ENCODE data around the gene CD1C.
"Not testable (repeated sequence)": the region's sequence is repeated elsewhere in the genome, so short reads cannot be mapped to it uniquely, and the experiment has no call there.

CD1C gene

DNA sequence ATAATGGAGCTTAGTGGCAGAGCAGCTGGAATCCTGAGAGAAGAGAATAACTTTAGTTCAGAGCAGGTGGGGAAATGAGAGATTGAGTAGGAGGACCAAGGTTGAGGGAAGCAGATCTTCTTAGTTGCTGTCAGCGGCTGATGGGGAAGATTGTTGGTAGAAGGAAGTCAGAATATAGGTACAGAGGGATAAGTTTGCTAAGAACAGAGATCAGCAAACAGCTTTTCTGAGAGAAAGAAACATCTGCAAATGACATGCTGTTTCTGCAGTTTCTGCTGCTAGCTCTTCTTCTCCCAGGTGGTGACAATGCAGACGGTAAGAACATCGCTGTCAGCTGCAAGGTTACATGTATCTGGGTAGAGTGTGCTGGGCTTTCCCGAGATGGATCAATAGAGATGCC lies at the start of gene CD1C:
Gene CD1C (plus strand): TSS at position 113 of the 400 bp plus-strand sequence. CDS start 142 bp downstream, at position 255.
- DNase-seq: no peak

DNA sequence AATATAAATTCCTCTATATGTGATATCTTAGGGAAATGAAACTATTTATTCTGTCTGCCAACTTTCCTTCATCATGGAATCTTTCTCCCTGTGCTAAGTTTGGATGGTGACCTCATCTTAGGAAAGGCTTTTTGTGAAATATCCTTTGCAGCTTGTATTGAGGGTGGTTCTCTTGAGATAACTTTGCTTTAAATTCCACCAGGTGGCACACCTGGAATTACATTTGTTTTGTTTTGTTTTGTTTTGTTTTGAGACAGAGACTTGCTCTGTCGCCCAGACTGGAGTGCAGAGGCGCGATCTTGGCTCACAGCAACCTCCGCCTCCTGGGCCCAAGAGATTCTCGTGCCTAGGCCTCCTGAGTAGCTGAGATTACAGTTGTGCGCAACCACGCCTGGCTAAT lies 43.1 kb upstream of the CD1C start:
- no peak for DNase-seq

DNA sequence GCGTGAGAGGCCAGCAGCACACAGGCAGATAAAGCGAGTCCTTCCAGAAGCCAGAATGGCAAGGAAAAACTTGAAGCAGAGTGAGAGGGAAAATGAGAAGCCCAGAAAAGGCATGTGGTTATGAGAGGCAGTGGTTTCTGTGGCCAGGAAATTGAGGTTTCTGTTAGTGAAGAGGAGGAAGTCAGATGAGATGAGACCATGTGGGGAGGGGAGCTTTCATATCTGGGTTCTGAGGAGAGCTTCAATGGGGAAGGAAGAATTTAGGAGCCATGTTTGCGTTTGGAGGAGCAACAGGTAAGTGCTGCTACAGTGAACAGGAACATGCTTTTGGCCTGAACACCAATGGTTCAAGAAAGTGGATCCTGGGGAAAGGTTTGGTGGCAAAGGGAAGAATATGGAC lies 41.6 kb upstream of the CD1C start:
- DNase-seq: no peak

DNA sequence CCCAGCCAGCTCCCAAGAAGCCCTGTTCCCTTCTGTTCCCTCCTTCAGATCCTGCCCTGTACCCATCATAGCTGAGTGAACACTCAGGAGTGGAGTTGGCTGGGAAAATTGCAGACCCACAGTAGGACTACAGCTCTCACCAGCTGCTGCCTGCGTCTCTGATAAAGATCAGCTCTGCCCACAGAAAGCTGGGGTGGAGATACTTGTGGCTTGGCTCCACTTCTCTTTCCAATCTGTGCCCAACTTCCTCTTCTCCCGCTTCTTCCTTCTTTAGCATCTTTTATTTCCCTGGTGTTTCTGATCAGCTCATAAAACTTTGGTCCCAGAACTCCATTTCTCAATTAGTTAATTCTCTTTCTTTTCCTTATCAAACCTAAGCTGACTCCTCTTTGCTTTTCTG lies 41.0 kb upstream of the CD1C start:
- no peak for DNase-seq

DNA sequence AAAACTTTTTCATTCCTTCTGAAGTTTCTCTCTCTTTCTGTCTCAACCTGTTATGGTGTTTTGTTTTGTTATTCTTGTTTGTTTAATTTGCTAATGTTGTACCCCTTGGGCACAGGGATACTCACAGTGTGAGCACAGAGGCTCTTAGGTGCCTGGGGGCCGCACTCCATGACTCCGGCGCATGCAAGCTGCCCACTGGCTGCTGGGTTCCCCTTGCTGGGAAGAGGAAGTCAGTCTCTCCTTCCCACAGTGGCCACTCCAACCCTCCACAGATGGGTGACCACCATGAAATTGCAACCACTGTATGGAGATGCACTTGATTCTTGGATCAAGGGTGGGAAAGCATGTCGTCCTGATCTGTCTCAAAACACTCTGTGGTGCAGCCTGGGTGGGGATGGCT lies 40.1 kb upstream of the CD1C start:
- no peak for DNase-seq

DNA sequence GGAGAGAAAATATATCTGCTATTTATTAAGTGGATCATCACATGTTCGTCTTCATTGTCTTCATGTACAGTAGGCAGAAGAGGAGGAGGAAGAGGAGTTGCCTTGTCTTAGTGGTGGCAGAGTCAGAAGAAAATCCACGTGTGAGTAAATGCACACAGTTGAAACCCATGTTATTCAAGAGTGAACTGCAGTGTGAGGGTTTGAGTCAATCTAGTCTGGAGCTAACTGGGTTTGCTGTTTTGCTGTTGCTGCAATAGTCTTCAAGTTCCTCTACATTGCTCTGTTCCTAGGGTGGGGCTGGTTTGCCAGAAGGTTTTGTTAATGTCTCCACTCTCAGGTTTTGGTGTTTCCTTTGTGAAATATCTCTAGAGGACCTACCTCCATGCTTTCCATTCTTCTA lies 38.6 kb upstream of the CD1C start:
- no peak for DNase-seq

DNA sequence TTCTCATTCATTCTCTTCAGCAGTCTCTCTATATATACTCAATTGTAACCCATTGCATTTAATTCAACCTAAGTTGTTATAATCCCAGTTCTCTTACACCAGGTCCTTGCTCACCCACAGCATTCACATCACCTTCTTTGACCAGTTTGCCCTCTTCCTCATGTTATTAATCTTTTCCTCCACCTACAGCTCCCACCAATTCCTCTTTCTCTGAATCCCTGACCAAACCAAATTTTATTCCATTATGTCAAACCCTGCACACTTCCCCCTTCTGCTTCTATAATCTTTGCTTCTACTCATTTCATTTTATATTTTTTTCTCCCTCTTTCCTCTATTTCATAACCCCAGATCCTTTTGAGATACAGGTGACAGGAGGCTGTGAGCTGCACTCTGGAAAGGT lies 34.1 kb upstream of the CD1C start:
- DNase-seq: no peak

- not testable (repeated sequence) for DNase-seq
These were observed 33.0 kb upstream of the CD1C start for GRCh38 chr1:158256747-158257146.

DNA sequence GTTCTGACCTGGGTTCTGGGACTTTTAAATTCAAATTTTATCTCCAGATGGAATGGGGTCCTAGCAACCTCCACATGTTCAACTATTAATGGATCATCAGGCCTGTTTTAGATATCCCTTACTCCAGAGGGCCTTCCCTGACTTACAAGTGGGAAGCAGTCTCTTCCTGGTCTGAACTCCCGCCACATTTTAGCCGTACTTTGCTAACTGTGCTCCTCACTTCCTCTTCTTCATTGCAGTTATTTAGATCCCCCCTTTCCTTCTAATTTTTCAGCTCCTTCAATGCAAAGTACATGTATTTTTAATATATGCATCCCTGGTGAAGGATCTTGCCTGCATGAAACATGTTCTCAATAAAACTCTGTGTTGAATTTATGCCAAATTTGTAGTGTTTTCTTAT lies 31.8 kb upstream of the CD1C start:
- no peak for DNase-seq

GRCh38 chr1:158259117-158259516 lies 30.6 kb upstream of the CD1C start:
- no peak for DNase-seq

DNA sequence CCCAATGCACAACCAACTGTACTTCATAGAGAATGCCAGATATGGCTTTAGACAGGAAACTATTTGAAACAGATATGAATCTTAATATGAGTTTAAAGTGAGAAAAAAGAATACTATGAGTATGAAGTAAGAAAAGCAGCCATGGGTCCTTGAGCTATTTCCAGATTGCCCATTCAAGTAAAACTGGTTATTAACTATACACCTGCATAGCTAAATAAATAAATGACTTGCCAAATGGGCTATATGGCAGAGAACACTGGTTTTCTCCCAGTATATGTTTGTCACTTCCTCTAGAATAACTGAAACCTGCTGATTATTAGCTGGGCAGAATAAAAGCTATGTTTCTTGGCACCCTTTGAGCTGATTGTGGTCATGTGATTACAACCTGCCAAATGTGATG lies 17.0 kb upstream of the CD1C start:
- no peak for DNase-seq

DNA sequence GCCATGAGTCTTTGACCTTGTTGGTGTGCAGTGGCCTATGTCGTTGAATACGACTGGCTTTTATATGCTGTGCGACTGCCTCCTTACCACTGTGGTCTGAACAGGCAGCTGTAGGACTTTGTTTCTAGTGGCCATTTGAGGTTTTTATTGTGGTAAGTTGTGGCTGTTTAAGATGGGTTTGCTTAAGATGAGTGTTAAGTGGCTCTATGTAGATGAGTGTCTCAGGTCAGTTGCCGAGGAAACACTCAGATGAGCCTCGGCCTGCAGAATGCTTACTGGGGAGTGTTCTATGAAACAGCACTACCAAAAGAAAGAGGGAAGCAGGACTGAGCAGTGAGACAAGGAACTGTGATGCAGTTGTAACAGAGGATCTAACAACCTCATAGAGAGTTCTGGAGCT lies 14.9 kb upstream of the CD1C start:
- no peak for DNase-seq

- DNase-seq: not testable (repeated sequence)
These were observed 7.3 kb upstream of the CD1C start for GRCh38 chr1:158282421-158282820.

GRCh38 chr1:158283965-158284364 lies 5.8 kb upstream of the CD1C start:
- no peak for DNase-seq

GRCh38 chr1:158285756-158286241 lies 3.9 kb upstream of the CD1C start:
- DNase-seq: no peak

- no peak for DNase-seq
These were observed 3.2 kb upstream of the CD1C start for GRCh38 chr1:158286487-158286886.

DNA sequence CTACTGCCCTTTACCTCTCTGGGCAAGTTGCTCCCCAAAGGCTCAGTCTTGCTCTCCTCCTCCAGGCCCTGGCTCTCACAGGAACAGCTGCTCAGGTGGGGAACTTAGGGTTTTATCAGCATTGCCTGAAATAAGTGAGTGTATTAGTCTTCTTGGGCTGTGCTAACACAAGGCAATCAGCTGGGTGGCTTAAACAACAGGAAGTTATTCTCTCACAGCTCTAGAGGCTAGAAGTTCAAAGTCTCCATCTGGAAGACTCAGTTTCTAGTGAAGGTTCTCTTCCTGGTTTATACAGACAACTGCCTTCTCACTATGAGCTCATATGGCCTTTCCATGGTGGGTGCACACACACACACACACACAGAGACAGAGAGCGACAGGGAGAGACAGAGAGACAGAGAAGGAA lies 2.8 kb upstream of the CD1C start:
- no peak for DNase-seq

GRCh38 chr1:158290321-158290844 lies 660 bp downstream of the CD1C start:
- no peak for DNase-seq

- no peak for DNase-seq
These were observed 6.1 kb downstream of the CD1C start for GRCh38 chr1:158295791-158296190.

DNA sequence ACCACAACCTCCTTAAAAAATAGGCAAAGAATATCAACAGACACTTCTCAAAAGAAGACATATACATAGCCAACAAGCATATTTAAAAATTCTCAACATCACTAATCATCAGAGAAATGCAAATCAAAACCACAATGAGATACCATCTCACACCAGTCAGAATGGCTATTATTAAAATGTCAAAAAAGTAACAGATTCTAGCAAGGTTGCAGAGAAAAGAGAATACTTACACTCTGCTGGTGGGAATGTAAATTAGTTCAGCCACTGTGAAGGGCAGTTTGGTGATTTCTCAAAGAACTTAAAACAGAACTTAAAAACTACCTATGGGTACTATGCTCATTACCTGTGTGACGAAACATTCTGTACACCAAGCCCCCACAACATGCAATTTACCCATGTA lies 20.9 kb downstream of the CD1C start:
- DNase-seq: no peak

DNA sequence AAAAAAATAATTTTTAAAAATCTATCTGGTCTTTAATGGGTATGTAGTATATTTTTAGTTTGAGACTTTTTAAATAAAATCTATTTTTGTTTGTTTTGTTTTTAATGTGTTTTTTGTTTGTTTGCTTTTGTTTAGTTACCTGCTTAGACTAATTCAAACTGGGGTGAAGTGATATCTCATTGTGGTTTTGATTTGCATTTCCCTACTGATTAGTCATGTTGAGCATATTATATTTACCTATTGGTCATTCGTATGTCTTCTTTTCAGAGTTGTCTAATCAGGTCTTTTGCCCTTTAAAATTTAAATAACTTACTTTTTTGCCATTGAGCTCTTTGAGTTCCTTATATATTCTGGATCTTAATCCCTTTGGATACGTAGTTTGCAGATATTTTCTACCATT lies 21.3 kb downstream of the CD1C start:
- no peak for DNase-seq

GRCh38 chr1:158323866-158324265 lies 34.1 kb downstream of the CD1C start:
- no peak for DNase-seq

GRCh38 chr1:158324395-158324794 lies 34.7 kb downstream of the CD1C start:
- no peak for DNase-seq

- DNase-seq: no peak
These were observed 37.8 kb downstream of the CD1C start for GRCh38 chr1:158327481-158327880.

GRCh38 chr1:158328426-158328825 lies 38.7 kb downstream of the CD1C start:
- no peak for DNase-seq

DNA sequence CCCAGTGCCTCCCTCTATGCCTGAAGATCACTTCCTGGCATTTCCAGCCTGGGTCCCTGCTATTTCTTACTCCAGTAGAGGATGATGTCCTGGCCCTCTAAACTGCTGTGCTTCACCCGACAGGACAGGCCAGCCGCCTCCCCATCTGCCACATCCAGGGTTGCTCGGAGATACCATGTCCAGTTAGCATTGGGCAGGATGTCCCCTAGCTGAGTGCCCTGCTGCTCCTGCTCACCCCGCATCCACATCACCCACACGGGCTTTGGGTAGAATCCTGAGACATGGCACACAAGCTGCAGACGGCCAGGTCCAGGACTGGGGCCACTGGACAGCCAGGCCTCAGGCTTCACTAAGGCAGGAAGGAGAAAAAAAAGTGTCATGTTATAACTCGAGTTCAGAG lies 39.6 kb downstream of the CD1C start:
- DNase-seq: no peak

Data from NCI-H1694 treated with DMSO at 0.1 percent for 48 hours (cell line).